H1 (cell line): ENCODE results near the gene GLIPR2. TPM values are rescaled to one million over a fixed set of nuclear protein-coding genes. Genes with fewer than 3 reads are reported as not detected.

Experiments
- E2F6 ChIP-seq: IDR thresholded peaks from 2 replicates; pipeline ENCODE4 v1.6.1; 2012; ENCODE audit warnings: inconsistent platforms
- MAFK ChIP-seq: IDR thresholded peaks from 2 replicates; pipeline ENCODE4 v1.6.1; 2012; ENCODE audit warnings: low read depth, mild to moderate bottlenecking, improper control_type of control experiment, low read length
- SIN3A ChIP-seq, 2 experiments: IDR thresholded peaks in 1 of 2; conservative IDR thresholded peaks in 1 of 2; 2 replicates each; pipeline ENCODE4 v1.6.1; 2011 to 2012; ENCODE audit warnings: low read length in 2 of 2, improper control_type of control experiment in 1 of 2, low read depth in 1 of 2, mild to moderate bottlenecking in 1 of 2
- TCF12 ChIP-seq: IDR thresholded peaks from 2 replicates; pipeline ENCODE4 v1.6.1; 2011; ENCODE audit warnings: low read depth, mild to moderate bottlenecking, low read length
- polyA plus RNA-seq, 7 experiments: library from polyadenylated mRNA; depleted of rRNA in 3 of 7; stranded (reverse) in 5 of 7; unstranded in 2 of 7; fragments of >200 nt in 5 of 7; fragments of 200-250 nt in 2 of 7; gene quantifications; 1 replicate in 5 of 7; 2 replicates in 1 of 7; 4 replicates in 1 of 7; pipeline versions ENCODE4 v1.2.1 to v1.2.3, GENCODE V29; 2011 to 2013; ENCODE audit warnings: missing spikeins in 2 of 7, mixed read lengths in 2 of 7
- total RNA-seq: library from RNA; stranded (reverse); fragmentation: NEBNext Ultra II Directional; extraction: Animal tissue kit (Norgen Biotek cat#: 25700); gene quantifications from 2 replicates; pipeline ENCODE4 v1.2.1, GENCODE V29; 2021

GLIPR2 gene
- total and polyA plus RNA-seq, 2 of the 8 experiments (the other 6 are each of a cell fraction or from before 2014, with no cell fraction given): 7.9 to 12.0 TPM

GRCh38 chr9:36207016-36207415 lies 70.5 kb downstream of the GLIPR2 start (continued):
- no peak for TF ChIP-seq SIN3A (conservative IDR thresholded peaks at IDR 0.05 in 1 of 2, IDR thresholded peaks at IDR 0.05 in 1 of 2; ENCODE audit: low read depth in 1 of 2, low read length in 2 of 2)
- TF ChIP-seq MAFK: no peak
- no peak for TF ChIP-seq TCF12
- TF ChIP-seq E2F6: no peak
